GM12878 (cell line): ENCODE measurements around the gene ANP32B. TPM values are rescaled to one million over a fixed set of nuclear protein-coding genes. Genes with fewer than 3 reads are reported as not detected.

Source experiments
- ATAC-seq: fragments of 200-7000 bp; cut with Tn5 transposase; 3 replicates; pipeline ENCODE4 v1.9.1; 2020; ENCODE audit warnings: mild to moderate bottlenecking, moderate library complexity
- BruUV-seq: library from RNA; stranded (reverse); fragments of 400-500 nt; replicated peaks from 2 replicates; lab custom pipeline; 2021; lab: Mats Ljungman, UMichigan
- CTCF ChIA-PET: fragments of 300-600 bp; sonication (Branson Sonifier 250); formaldehyde crosslinking; extraction: SDS; loops from one replicate; lab custom pipeline; 2021; ENCODE audit warnings: inconsistent platforms; lab: Yijun Ruan, JAX
- POLR2A ChIA-PET: fragments of 350-600 bp; formaldehyde crosslinking; extraction: SDS; loops from one replicate; lab custom pipeline; 2021; ENCODE audit warnings: inconsistent platforms; lab: Charles Lee
- RAD21 ChIA-PET: fragments of 300-600 bp; sonication (Branson Sonifier 250); formaldehyde crosslinking; loops from one replicate; lab custom pipeline; 2023; ENCODE audit warnings: antibody characterized with exemption; ENCODE audit not compliant: unreplicated experiment; lab: Charles Lee
- SMC1A ChIA-PET: fragments of 300-600 bp; sonication (Branson Sonifier 250); formaldehyde crosslinking; loops from one replicate; lab custom pipeline; 2023; ENCODE audit not compliant: unreplicated experiment, uncharacterized antibody; lab: Charles Lee
- DNase-seq: peaks from one replicate; pipeline ENCODE4 v3.0.0-alpha.2; 2011; ENCODE audit warnings: low read depth, low spot score
- FAIRE-seq: peaks from 3 replicates; lab custom pipeline; 2011; peaks lifted over from hg19 to GRCh38; lab: Jason Lieb, UNC
- H2AFZ ChIP-seq: 2 replicates; pipeline ENCODE4 v1.6.0; 2011; ENCODE audit warnings: low read depth, low read length, control low read depth; ENCODE audit not compliant: control insufficient read depth
- H3K27ac ChIP-seq: 2 replicates; pipeline ENCODE4 v1.5.1; 2011; ENCODE audit warnings: control low read depth; ENCODE audit not compliant: control insufficient read depth, insufficient read depth
- H3K27me3 ChIP-seq, 2 experiments: replicated peaks in 1 of 2; 2 replicates each; pipeline versions ENCODE4 v1.6.0 to v1.6.1; 2011; ENCODE audit warnings: low read length in 1 of 2; ENCODE audit not compliant: control insufficient read depth in 2 of 2, insufficient read depth in 2 of 2
- H3K36me3 ChIP-seq, 2 experiments: 2 replicates each; pipeline ENCODE4 v1.5.1; 2011; ENCODE audit warnings: low read length in 1 of 2; ENCODE audit not compliant: control insufficient read depth in 2 of 2, insufficient read depth in 2 of 2
- H3K4me1 ChIP-seq: 2 replicates; pipeline ENCODE4 v1.6.1; 2011; ENCODE audit warnings: mild to moderate bottlenecking, low read length, moderate library complexity, mixed read lengths; ENCODE audit not compliant: control insufficient read depth, insufficient read depth
- H3K4me2 ChIP-seq: 2 replicates; pipeline ENCODE4 v1.6.0; 2011; ENCODE audit warnings: control low read depth; ENCODE audit not compliant: control insufficient read depth, insufficient read depth
- H3K4me3 ChIP-seq: fragments of 200-600 bp; sonication (generic); 2 replicates; pipeline ENCODE4 v1.5.1; 2016
- H3K79me2 ChIP-seq: 2 replicates; pipeline ENCODE4 v1.6.0; 2011; ENCODE audit warnings: low read length; ENCODE audit not compliant: control insufficient read depth, insufficient read depth
- H3K9ac ChIP-seq: 2 replicates; pipeline ENCODE4 v1.8.0; 2011; ENCODE audit warnings: low read length, control low read depth, mixed read lengths; ENCODE audit not compliant: control insufficient read depth, insufficient read depth
- H3K9me3 ChIP-seq: replicated peaks from 3 replicates; pipeline ENCODE4 v1.5.1; 2011; ENCODE audit warnings: mild to moderate bottlenecking, low read length; ENCODE audit not compliant: control insufficient read depth, insufficient read depth
- H4K20me1 ChIP-seq: 2 replicates; pipeline ENCODE4 v1.6.0; 2011; ENCODE audit not compliant: control insufficient read depth, insufficient read depth
- CHD4 ChIP-seq: fragments of 200-600 bp; sonication (generic); IDR thresholded peaks from 2 replicates; pipeline ENCODE4 v1.6.1; 2016; ENCODE audit warnings: mild to moderate bottlenecking
- JUND ChIP-seq: IDR thresholded peaks from 2 replicates; pipeline ENCODE4 v1.6.1; 2012; ENCODE audit warnings: low read depth, mild to moderate bottlenecking, low read length, improper control_type of control experiment, moderate library complexity
- NFYA ChIP-seq: IDR thresholded peaks from 2 replicates; pipeline ENCODE4 v1.6.1; 2011; ENCODE audit warnings: low read depth, mild to moderate bottlenecking, low read length, improper control_type of control experiment, borderline replicate concordance
- NFYB ChIP-seq: IDR thresholded peaks from 2 replicates; pipeline ENCODE4 v1.6.1; 2011; ENCODE audit warnings: low read depth, mild to moderate bottlenecking, low read length, improper control_type of control experiment, moderate library complexity; ENCODE audit not compliant: insufficient read depth
- RELA ChIP-seq: fragments of 450-650 bp; IDR thresholded peaks from 2 replicates; pipeline ENCODE4 v1.8.0; 2014; ENCODE audit warnings: borderline replicate concordance; ENCODE audit not compliant: partially characterized antibody
- SRF ChIP-seq, 2 experiments: IDR thresholded peaks; 2 replicates each; pipeline ENCODE4 v1.6.1; 2011; ENCODE audit warnings: low read depth in 2 of 2, low read length in 2 of 2, mild to moderate bottlenecking in 1 of 2, moderate library complexity in 1 of 2
- WGBS: methylation state at CpG from one replicate; pipeline ENCODE4 v1.1.6; 2016; ENCODE audit warnings: low lambda C conversion rate; ENCODE audit not compliant: insufficient replicate concordance, insufficient coverage; ENCODE audit errors: missing lambda C conversion rate; 5-methylcytosine and 5-hydroxymethylcytosine counted together
- in situ Hi-C: fragments of 300-500 bp; cut with MboI; formaldehyde crosslinking; loops from 9 replicates; pipeline ENCODE4 v1.14.3; 2018; ENCODE audit warnings: mixed read lengths
- intact Hi-C: fragments of 100-400 bp; cut with micrococcal nuclease; formaldehyde crosslinking; loops from one replicate; pipeline ENCODE4 v1.14.2; 2022; ENCODE audit not compliant: unreplicated experiment
- polyA plus RNA-seq, 11 experiments: library from polyadenylated mRNA; depleted of rRNA in 4 of 11; unstranded in 6 of 11; stranded (reverse) in 5 of 11; fragments of >200 nt; fragmentation: Nextera tagmentation in 4 of 11; fragmentation: Illumina TruSeq in 1 of 11; extraction: Ambion mirVana in 4 of 11; extraction: Trizol in 1 of 11; gene quantifications; 1 replicate in 1 of 11; 2 replicates in 10 of 11; pipeline versions ENCODE4 v1.2.1 to v1.2.3, GENCODE V29; 2011 to 2016; ENCODE audit warnings: inconsistent platforms in 2 of 11, missing spikeins in 2 of 11, low read depth in 1 of 11
- total RNA-seq, 4 experiments: library from RNA; depleted of rRNA in 3 of 4; stranded (reverse); fragments of >200 nt in 3 of 4; fragmentation: Illumina TruSeq in 1 of 4; extraction: Trizol in 1 of 4; gene quantifications; 2 replicates each; pipeline versions ENCODE4 v1.2.1 to v1.2.3, GENCODE V29; 2013 to 2021
- TF ChIP-seq, protein P1 (sequence below): fragments of 450-650 bp; IDR thresholded peaks from 2 replicates; pipeline ENCODE4 v1.6.1; 2014; ENCODE audit warnings: mild to moderate bottlenecking
- TF ChIP-seq, protein P2 (sequence below): IDR thresholded peaks from 2 replicates; pipeline ENCODE4 v1.6.1; 2012; ENCODE audit warnings: low read depth, low read length, improper control_type of control experiment

ANP32B gene
- total and polyA plus RNA-seq, 10 of the 15 experiments (the other 5 are each of a cell fraction or from before 2014, with no cell fraction given) = 24.5 to 419 (median 171) TPM

DNA sequence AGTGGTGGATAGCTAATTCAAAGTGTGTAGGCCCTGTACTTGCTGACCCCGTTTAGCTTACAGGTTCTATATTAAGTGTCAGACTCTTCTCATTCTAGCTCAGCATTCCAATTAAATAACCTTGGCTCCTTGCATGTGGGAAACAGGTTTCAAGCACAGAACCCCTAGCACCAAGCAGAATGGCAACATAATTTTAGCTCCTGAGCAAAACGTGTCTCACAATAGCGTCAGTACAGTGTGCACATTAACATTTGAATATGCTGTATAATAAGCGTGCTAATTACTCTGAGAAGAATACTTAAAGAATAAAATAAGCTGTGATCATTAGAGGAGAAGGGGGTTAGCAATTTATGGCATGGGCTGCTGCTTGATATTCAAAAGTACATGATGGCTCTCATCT, 21.0 kb upstream of the ANP32B start:
- no peak overlapping the region for H3K9ac ChIP-seq
- DNase-seq (no peak), ATAC-seq (no peak), FAIRE-seq (no peak)
- ChIA-PET POLR2A (no interaction called here), RAD21 (interaction anchor here (1.1 kb wide), 1 partner anchor 39 kb away, joined by 3 read pairs; no protein-coding TSS in a partner anchor), SMC1A (interaction anchor here (1.0 to 1.3 kb wide), 3 partner anchors 8 to 139 kb away, joined by 3 to 4 read pairs (median 3); no protein-coding TSS in a partner anchor), CTCF (interaction anchor here (1.1 to 2.3 kb wide), 3 partner anchors 36 to 72 kb away, joined by 5 to 8 read pairs (median 7); partner anchors contain the start of gene TRMO)
- intact Hi-C loops = no loop called here
- no peaks in the 10 kb centered on the region for H4K20me1 ChIP-seq
- in situ Hi-C loops = no loop called here
- H3K4me1 ChIP-seq = no peaks in the 10 kb centered on the region
- H3K4me2 ChIP-seq = no peak overlapping the region
- H3K9me3 ChIP-seq = no peaks in the 10 kb centered on the region
- no peaks in the 10 kb centered on the region for H3K79me2 ChIP-seq
- no peak overlapping the region for H3K4me3 ChIP-seq
- H2AFZ ChIP-seq = no peak overlapping the region
- BruUV-seq = no TSS peak
- H3K27me3 ChIP-seq = no peaks in the 10 kb centered on the region; a peak in 2 of 4 replicates
- no peak overlapping the region for H3K27ac ChIP-seq
- TF ChIP-seq RELA = no peak
- no peak for TF ChIP-seq NFYA
- WGBS = 52% methylated on average over 4 of the region's 4 CpGs
- no peaks in the 10 kb centered on the region for H3K36me3 ChIP-seq

DNA sequence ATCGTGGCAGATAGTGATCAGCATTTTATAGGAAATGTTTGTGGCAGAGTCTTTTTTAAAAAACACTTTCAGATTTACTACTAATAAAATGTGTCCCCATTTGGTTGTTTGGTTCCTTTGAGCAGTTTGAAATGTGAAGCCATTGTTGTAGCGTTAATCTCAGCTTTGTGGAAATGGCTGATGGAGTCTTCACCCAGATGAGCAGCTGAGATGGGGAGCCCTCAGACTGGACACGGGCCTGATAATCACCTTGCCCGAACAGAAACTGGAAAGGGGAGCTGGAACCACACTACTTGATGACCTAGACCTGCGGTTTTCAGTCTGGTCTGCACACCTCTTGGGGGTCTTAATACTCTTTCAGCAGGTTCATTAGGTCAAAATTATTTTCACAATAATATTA, 20.6 kb upstream of the ANP32B start:
- 41% methylated on average over 5 of the region's 5 CpGs for WGBS
- H3K27me3 ChIP-seq = no peaks in the 10 kb centered on the region; a peak in 2 of 4 replicates
- intact Hi-C loops = no loop called here

More for the DNA sequence above, 20.6 kb upstream of the ANP32B start:
- CTCF ChIA-PET = interaction anchor here (1.1 to 2.3 kb wide), 4 partner anchors 11 to 72 kb away, joined by 4 to 8 read pairs (median 6); partner anchors contain the start of gene TRMO
- no peak overlapping the region for H2AFZ ChIP-seq
- H3K27ac ChIP-seq = no peak overlapping the region
- SMC1A ChIA-PET = interaction anchor here (0.7 to 1.3 kb wide), 4 partner anchors 9 to 139 kb away, joined by 3 read pairs; no protein-coding TSS in a partner anchor
- POLR2A ChIA-PET = no interaction called here
- H3K9ac ChIP-seq = no peak overlapping the region
- H3K4me2 ChIP-seq = no peak overlapping the region
- no peaks in the 10 kb centered on the region for H3K36me3 ChIP-seq
- no TSS peak for BruUV-seq
- no peaks in the 10 kb centered on the region for H3K9me3 ChIP-seq
- no peaks in the 10 kb centered on the region for H4K20me1 ChIP-seq
- DNase-seq = no peak
- ATAC-seq = no peak
- FAIRE-seq = no peak
- no peaks in the 10 kb centered on the region for H3K79me2 ChIP-seq
- H3K4me3 ChIP-seq = no peak overlapping the region
- in situ Hi-C loops = no loop called here
- no peak for TF ChIP-seq CHD4
- no peak for TF ChIP-seq NFYB
- no peak for TF ChIP-seq SRF (IDR thresholded peaks at IDR 0.05; ENCODE audit: low read depth in 2 of 2, low read length in 2 of 2)
- TF ChIP-seq, protein P1, sequence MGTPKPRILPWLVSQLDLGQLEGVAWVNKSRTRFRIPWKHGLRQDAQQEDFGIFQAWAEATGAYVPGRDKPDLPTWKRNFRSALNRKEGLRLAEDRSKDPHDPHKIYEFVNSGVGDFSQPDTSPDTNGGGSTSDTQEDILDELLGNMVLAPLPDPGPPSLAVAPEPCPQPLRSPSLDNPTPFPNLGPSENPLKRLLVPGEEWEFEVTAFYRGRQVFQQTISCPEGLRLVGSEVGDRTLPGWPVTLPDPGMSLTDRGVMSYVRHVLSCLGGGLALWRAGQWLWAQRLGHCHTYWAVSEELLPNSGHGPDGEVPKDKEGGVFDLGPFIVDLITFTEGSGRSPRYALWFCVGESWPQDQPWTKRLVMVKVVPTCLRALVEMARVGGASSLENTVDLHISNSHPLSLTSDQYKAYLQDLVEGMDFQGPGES = no peak
- TF ChIP-seq, protein P2, sequence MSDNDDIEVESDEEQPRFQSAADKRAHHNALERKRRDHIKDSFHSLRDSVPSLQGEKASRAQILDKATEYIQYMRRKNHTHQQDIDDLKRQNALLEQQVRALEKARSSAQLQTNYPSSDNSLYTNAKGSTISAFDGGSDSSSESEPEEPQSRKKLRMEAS = no peak
- no peak for TF ChIP-seq JUND
- RAD21 ChIA-PET = interaction anchor here (1.1 kb wide), 1 partner anchor 40 kb away, joined by 3 read pairs; no protein-coding TSS in a partner anchor
- no peaks in the 10 kb centered on the region for H3K4me1 ChIP-seq
